ENCODE results near the gene OR2T34.
"Not testable (repeated sequence)": the region's sequence is repeated elsewhere in the genome, so short reads cannot be mapped to it uniquely, and the experiment has no call there.

OR2T34 gene, protein sequence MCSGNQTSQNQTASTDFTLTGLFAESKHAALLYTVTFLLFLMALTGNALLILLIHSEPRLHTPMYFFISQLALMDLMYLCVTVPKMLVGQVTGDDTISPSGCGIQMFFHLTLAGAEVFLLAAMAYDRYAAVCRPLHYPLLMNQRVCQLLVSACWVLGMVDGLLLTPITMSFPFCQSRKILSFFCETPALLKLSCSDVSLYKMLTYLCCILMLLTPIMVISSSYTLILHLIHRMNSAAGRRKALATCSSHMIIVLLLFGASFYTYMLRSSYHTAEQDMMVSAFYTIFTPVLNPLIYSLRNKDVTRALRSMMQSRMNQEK

DNA sequence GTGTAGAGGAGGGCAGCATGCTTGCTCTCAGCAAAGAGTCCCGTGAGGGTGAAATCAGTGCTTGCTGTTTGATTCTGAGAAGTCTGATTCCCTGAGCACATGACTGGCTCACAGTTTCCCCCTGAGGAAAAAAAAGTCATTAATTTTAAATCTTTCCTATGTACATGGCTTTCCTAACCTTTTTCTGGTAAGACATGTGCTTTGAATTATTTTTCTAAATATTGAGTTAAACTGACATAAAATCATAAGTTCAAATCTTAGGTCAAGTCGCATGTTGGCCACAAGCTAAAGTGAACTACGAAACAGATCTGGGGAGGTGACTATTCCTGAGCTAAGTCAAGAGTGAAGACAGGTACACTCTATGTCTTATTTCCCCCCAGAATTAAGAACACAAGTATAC lies at the start of gene OR2T34:
TSS of gene OR2T34 (minus strand) at position 101 of the 400 bp plus-strand sequence. CDS start at position 101, 0 bp downstream.
- DNase-seq: not testable (repeated sequence)

DNA sequence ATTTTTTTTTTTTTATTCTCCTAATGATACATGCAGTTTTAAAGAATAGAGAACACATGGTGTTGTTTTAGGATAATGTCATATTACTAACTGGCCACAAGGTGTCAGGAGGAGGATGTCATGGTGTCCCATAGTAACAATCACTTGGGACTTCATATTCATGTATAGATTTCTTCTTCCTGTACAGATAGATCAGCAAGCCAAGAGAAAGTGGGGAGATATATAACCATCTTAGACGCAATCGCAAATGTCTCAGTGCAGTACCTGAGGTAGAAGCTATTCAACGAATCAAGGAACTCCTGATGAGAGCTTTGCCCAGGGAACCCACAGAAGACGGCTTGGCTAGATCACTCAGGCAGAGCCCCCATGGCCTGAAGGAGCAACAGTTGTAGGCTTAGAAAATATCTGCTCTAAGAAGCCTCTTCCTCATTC lies 48.0 kb upstream of the OR2T34 start:
- peak; percentile 54 for DNase-seq

- DNase-seq: no peak
Observed at GRCh38 chr1:248621770-248622169, 47.2 kb upstream of the OR2T34 start.

GRCh38 chr1:248618878-248619277 lies 44.3 kb upstream of the OR2T34 start:
- no peak for DNase-seq

DNA sequence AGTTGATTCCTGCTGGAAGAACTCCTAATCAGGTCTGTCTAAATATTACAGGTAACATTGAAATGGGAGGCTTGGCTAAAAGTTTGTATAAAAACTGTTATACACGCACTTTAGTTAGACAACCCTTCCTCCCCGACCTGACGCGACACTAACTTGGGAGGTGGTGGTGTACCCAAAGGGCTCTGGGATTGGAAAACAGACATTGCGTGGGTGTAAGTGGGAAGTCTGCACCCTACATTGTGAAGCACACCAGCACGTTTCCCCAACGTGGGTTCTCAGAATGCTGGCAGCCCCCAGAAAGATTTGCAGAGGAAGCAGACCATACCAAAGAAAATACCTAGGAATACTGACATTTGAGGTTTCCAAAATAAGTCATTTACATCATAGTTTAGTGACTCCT lies 43.6 kb upstream of the OR2T34 start:
- no peak for DNase-seq

DNA sequence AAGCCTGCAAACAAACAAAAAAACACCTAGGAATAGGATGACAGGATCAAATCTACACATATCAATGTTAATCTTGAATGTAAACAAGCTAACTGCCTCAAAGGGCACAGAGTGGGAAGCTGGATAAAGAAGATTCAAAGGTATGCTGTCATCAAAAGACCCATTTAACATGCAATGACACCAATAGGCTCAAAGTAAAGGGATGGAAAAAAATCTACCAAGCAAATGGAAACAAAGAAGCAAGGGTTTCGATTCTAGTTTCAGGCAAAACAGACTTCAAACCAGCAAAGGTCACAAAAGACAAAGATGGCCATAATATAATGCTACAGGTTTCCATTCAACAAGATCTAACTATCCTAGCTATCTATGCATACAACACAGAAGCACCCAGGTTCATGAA lies 39.2 kb upstream of the OR2T34 start:
- DNase-seq: no peak

- no peak for DNase-seq
Observed at GRCh38 chr1:248611883-248612414, 37.4 kb upstream of the OR2T34 start.

DNA sequence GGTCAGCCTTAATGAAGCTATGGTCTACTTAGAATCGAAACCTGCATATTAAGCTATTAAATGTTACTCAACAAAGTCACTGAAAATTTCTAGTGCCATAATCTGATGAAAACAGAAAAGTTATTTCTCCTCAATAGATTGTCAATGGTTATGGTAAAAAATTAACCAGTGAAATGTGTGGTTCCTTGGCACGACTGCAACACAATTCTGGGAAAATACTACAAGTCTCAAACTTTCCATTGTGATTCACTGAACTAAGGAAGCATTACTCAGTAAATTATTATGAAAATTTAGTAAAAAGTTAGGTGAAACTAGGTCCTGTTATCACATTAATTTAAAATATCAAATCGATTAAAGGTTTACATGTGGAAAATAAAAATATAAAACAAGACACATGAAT lies 35.7 kb upstream of the OR2T34 start:
- no peak for DNase-seq

- DNase-seq: no peak
Observed at GRCh38 chr1:248599396-248599795, 24.8 kb upstream of the OR2T34 start.

GRCh38 chr1:248597589-248597988 lies 23.0 kb upstream of the OR2T34 start, which contains the start of gene OR2T10:
TSS of gene OR2T10 (minus strand) at chr1:248597700. CDS start at chr1:248593768, 3,932 bp downstream.
- no peak for DNase-seq

DNA sequence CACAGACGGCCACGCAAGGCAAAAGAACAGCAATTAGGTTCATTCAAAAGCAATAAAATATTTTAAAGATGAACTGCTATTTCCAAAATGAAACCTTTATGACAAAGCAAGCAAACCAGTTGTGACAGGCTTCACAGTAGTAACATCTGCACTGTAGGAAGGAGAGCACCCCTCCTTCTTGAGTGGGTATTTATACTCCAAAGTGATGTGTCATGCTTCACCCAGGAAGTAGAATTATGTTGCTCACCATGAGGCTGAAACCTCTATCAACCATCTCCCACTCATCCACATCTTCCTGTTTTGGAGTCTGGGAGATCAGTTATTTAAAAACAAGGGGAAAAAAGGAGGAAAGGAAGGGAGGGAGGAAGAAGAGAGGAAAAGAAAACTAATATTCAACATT lies 22.1 kb upstream of the OR2T34 start:
- no peak for DNase-seq

DNA sequence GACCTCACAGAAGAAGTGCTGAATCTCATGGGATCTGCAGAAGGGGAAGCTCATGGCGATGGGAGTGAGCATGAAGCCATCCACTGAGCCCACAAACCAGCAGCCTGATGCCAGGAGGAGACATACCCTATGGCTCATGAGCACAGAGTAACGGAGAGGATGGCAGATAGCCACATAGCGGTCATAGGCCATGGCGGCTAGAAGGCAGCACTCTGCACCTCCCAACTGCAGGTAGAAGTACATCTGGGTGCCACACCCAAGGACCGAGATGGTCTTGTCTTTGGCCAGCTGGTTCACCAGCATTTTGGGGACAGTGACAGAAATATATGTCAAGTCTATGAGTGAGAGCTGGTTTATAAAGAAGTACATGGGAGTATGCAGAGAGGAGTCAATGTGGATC lies 18.7 kb upstream of the OR2T34 start:
- no peak for DNase-seq

- DNase-seq: no peak
Observed at GRCh38 chr1:248592655-248593054, 18.1 kb upstream of the OR2T34 start.

- no peak for DNase-seq
Observed at GRCh38 chr1:248590055-248590454, 15.5 kb upstream of the OR2T34 start.

- no peak for DNase-seq
Observed at GRCh38 chr1:248589334-248589733, 14.8 kb upstream of the OR2T34 start.

GRCh38 chr1:248585266-248585665 lies 10.7 kb upstream of the OR2T34 start:
- no peak for DNase-seq

DNA sequence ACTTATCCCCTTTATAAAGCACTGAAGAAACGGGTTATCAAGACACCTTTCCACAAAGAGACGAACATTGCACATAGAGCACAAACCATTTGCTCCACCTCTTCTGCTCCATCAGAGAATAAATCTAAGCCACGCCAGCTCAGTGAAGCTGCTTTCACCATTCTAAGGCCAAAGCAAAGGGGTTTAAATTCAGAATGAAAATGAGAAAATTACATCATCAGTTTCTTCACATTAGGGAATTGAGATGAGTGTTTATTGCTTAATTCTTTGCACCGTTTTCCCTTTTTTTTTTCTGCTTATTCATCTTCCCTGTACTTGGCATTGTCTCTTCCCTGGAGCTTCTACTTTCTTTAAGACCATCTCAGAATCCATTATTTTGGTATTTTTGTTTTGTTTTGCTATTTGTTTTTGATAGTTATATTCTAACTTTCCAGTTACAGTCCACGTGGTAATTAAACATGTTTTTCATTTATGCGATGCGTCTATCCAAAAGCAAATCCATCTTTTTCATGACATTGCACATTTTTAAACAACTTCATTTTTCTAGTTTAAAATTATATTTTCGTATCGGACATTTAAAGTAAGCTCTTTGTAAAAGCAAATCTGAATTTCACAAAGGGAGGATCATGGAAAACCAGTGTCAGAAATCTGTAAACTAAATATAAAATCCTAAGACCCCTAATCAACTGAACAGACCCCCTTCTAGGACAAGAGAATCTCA lies 1.9 kb upstream of the OR2T34 start:
- no peak for DNase-seq

GRCh38 chr1:248573856-248574255 lies 701 bp downstream of the OR2T34 start:
- not testable (repeated sequence) for DNase-seq

DNA sequence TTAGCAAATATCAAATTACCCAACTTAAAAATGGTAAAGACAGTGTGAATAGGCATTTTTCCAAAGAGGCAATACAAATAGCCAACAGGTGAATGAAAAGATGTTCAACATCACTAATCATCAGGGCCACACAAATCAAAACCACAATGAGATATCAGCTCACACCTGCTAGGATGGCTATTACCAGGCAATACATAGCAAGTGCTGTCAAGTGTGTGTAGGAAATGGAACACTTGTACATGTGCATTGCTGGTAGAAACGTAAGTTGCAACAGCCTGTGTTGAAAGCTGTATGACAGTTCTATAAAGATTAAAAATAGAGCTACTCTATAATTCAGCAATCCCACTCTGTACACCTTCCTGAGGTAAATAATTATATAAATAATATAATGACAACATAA lies 2.5 kb downstream of the OR2T34 start:
- not testable (repeated sequence) for DNase-seq

DNA sequence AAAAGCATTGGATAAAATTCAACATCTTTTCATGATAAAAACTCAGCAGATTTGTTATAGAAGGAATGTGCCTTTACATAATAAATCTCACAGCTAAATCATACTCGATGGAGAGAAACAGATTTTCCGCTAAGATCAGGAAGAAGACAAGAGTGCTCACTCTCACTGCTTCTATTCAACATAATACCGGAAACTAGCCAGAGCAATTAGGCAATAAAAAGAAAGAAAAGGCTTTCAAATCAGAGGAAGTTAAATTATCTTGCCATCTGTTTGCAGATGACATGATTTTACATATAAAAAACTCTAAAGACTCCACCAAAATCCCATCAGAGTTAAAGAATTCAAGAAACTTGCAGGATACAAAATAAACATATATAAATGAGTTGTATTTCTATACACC lies 3.7 kb downstream of the OR2T34 start:
- DNase-seq: not testable (repeated sequence)

DNA sequence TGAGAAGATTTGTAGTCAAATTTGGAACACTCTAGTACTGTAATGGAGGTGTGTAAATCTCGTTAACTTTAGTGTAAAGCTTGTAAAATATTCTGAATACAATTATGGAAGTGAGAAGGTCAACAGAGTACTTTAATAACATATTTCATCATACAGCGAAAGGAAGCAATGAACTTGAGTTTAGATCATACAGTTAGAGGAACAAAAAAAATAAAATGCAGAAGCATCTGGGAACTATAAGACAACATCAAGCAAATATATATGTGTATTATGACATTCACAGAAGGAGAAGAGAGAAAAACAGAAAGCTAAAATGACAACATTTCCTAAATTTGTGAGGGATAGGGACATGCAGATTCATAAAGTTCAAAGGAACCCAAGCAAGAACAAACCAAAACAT lies 5.5 kb downstream of the OR2T34 start:
- not testable (repeated sequence) for DNase-seq

DNA sequence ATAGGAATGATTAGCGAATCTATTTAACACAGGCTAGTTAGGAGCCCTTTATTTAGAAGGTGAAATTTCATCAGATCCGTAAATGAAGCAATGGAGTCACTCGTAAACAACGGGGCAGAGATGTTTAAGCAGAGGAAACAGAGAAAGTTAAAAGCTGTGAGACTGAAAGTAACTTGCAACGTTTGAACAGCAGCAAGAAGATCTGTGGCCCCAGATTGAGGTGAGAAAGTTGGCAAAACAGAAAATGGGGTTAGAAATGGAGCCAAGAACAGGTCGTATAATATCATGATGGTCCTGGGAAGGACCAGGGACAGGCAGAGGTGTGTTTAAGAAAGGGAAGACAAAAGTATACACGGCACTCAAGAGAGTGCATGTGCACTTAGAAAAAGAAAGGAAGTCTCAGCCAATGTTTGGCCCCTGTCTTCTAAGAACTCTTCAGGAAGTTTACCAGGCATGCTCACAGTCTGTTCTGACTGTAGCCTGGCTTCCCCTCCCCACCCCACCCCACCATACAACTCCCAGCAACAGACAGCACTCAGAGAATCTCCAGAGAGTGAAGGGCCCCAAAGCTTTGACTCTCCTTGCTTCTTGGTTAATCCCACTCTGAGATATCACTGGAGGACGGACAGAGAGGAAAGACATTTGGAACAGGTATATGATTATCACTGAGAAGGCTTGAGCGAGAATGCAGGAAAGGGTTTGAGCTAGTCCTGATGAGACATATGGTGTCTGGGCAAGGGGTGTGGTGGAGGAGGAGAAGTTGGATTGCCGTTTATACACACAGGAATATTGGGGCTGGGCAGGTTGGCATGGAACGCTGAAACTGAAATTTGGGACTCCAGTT lies 8.8 kb downstream of the OR2T34 start:
- DNase-seq: not testable (repeated sequence)

- DNase-seq: not testable (repeated sequence)
Observed at GRCh38 chr1:248562672-248563071, 11.9 kb downstream of the OR2T34 start, which contains the start of gene OR2T29. TSS of gene OR2T29 (minus strand) at chr1:248562772. CDS start at chr1:248559491, 3,281 bp downstream.
